MM.1S (cell line): ENCODE data around the gene CLEC1A.

Source experiments
- DNase-seq: peaks from one replicate; pipeline ENCODE4 v3.0.0-alpha.2; 2015
- H2AFZ ChIP-seq: fragments of 300-600 bp; sonication (generic); 2 replicates; pipeline ENCODE4 v1.6.0; 2016; ENCODE audit warnings: antibody characterized with exemption, low read length
- H3F3A ChIP-seq: fragments of 300-600 bp; sonication (generic); 2 replicates; pipeline ENCODE4 v1.6.1; 2016; ENCODE audit warnings: mild to moderate bottlenecking, antibody characterized with exemption, low read length, moderate library complexity, mixed read lengths; ENCODE audit not compliant: insufficient read depth
- H3K27ac ChIP-seq: fragments of 300-600 bp; sonication (generic); 2 replicates; pipeline ENCODE4 v1.5.1; 2016; ENCODE audit warnings: mild to moderate bottlenecking, low read length
- H3K27me3 ChIP-seq: fragments of 300-600 bp; sonication (generic); replicated peaks from 2 replicates; pipeline ENCODE4 v1.6.0; 2016; ENCODE audit warnings: low read length; ENCODE audit not compliant: insufficient read depth
- H3K36me3 ChIP-seq: fragments of 300-600 bp; sonication (generic); replicated peaks from 2 replicates; pipeline ENCODE4 v1.6.1; 2016; ENCODE audit warnings: mild to moderate bottlenecking, low read length, mixed read lengths; ENCODE audit not compliant: insufficient read depth
- H3K4me1 ChIP-seq: fragments of 300-600 bp; sonication (generic); 2 replicates; pipeline ENCODE4 v1.6.1; 2016; ENCODE audit warnings: low read length, mixed read lengths
- H3K4me2 ChIP-seq: fragments of 300-600 bp; sonication (generic); 2 replicates; pipeline ENCODE4 v1.6.0; 2016; ENCODE audit warnings: low read depth, low read length
- H3K4me3 ChIP-seq: fragments of 300-600 bp; sonication (generic); 2 replicates; pipeline ENCODE4 v1.5.1; 2016; ENCODE audit warnings: low read length, mixed read lengths
- H3K79me2 ChIP-seq: fragments of 300-600 bp; sonication (generic); 2 replicates; pipeline ENCODE4 v1.6.1; 2016; ENCODE audit warnings: mixed run types, low read length, mixed read lengths
- H3K9ac ChIP-seq: fragments of 300-600 bp; sonication (generic); 2 replicates; pipeline ENCODE4 v1.6.1; 2016; ENCODE audit warnings: low read length, mixed read lengths
- H3K9me2 ChIP-seq: fragments of 300-600 bp; sonication (generic); replicated peaks from 2 replicates; pipeline ENCODE4 v1.6.1; 2016; ENCODE audit warnings: mild to moderate bottlenecking, low read length, mixed read lengths; ENCODE audit not compliant: insufficient read depth
- H3K9me3 ChIP-seq: fragments of 300-600 bp; sonication (generic); replicated peaks from 2 replicates; pipeline ENCODE4 v1.6.1; 2016; ENCODE audit warnings: mild to moderate bottlenecking, low read length, mixed read lengths; ENCODE audit not compliant: insufficient read depth
- H4K20me1 ChIP-seq: fragments of 300-600 bp; sonication (generic); 2 replicates; pipeline ENCODE4 v1.6.1; 2016; ENCODE audit warnings: mild to moderate bottlenecking, low read length, moderate library complexity, mixed read lengths; ENCODE audit not compliant: insufficient read depth
- CTCF ChIP-seq: fragments of 300-600 bp; sonication (generic); IDR thresholded peaks from 2 replicates; pipeline ENCODE4 v1.5.1; 2016; ENCODE audit warnings: antibody characterized with exemption, low read length, mixed read lengths
- EZH2 ChIP-seq: fragments of 300-600 bp; sonication (generic); optimal IDR thresholded peaks from 2 replicates; pipeline ENCODE3; 2017; ENCODE audit warnings: low read depth, mild to moderate bottlenecking, antibody characterized with exemption, low read length, mixed read lengths
- EZH2phosphoT487 ChIP-seq: fragments of 300-600 bp; sonication (generic); IDR thresholded peaks from 2 replicates; pipeline ENCODE4 v1.6.1; 2018; ENCODE audit warnings: antibody characterized with exemption, low read length

Gene CLEC1A

GRCh38 chr12:10098791-10099190, at the start of gene CLEC1A:
TSS of gene CLEC1A (minus strand) at chr12:10098985. CDS start at chr12:10098922, 63 bp downstream.
- no peak within 1 kb of the TSS for H3K4me2 ChIP-seq
- H3K9me3 ChIP-seq, result no peaks in the 10 kb centered on the region
- H3K4me1 ChIP-seq, result peaks cover 25% of the 10 kb centered on the region
- H3K36me3 ChIP-seq, result no peaks in the 10 kb centered on the region
- no peaks in the 10 kb centered on the region for H3K9me2 ChIP-seq
- H3K27ac ChIP-seq, result no peak within 1 kb of the TSS
- H3F3A ChIP-seq, result peaks cover 9% of the 10 kb centered on the region; the same call in 1 of the 2 replicates
- no peak for TF ChIP-seq EZH2phosphoT487
- TF ChIP-seq EZH2, result no peak
- no peak for TF ChIP-seq CTCF
- no peaks in the 10 kb centered on the region for H4K20me1 ChIP-seq
- DNase-seq, result no peak
- no peaks in the 10 kb centered on the region for H3K27me3 ChIP-seq
- H3K4me3 ChIP-seq, result no peak within 1 kb of the TSS
- H3K9ac ChIP-seq, result no peak within 1 kb of the TSS
- H2AFZ ChIP-seq, result no peak within 1 kb of the TSS
- H3K79me2 ChIP-seq, result no peaks in the 10 kb centered on the region

GRCh38 chr12:10147714-10148403, 49.1 kb upstream of the CLEC1A start:
- Histone ChIP-seq H3K27me3 (no peaks in the 10 kb centered on the region), H3K9me3 (no peaks in the 10 kb centered on the region), H3K4me2 (peak overlapping the region; percentile 33; the same call in 1 of the 2 replicates), H4K20me1 (no peaks in the 10 kb centered on the region), H3K36me3 (no peaks in the 10 kb centered on the region), H3K4me1 (peaks cover 39% of the 10 kb centered on the region), H3K4me3 (no peak overlapping the region), H2AFZ (0 out of 2 replicates have a peak overlapping the region, but pooled peaks have one; percentile 1), H3K27ac (peak overlapping the region; percentile 92), H3F3A (peaks cover 29% of the 10 kb centered on the region), H3K9me2 (no peaks in the 10 kb centered on the region), H3K9ac (peak overlapping the region; percentile 35), H3K79me2 (no peaks in the 10 kb centered on the region)
- TF ChIP-seq CTCF (no peak), EZH2 (no peak), EZH2phosphoT487 (no peak)
- peak; percentile 84 for DNase-seq

GRCh38 chr12:10142976-10143589, 44.3 kb upstream of the CLEC1A start:
- no peak for TF ChIP-seq EZH2
- no peak for TF ChIP-seq EZH2phosphoT487
- no peak for TF ChIP-seq CTCF
- no peaks in the 10 kb centered on the region for H4K20me1 ChIP-seq
- peak overlapping the region; percentile 67 for H3K27ac ChIP-seq
- H3K79me2 ChIP-seq, result no peaks in the 10 kb centered on the region
- H2AFZ ChIP-seq, result no peak overlapping the region
- peaks cover 22% of the 10 kb centered on the region for H3F3A ChIP-seq
- no peaks in the 10 kb centered on the region for H3K27me3 ChIP-seq
- no peak overlapping the region for H3K4me3 ChIP-seq
- DNase-seq, result peak; percentile 73
- no peaks in the 10 kb centered on the region for H3K36me3 ChIP-seq
- no peaks in the 10 kb centered on the region for H3K9me3 ChIP-seq
- H3K4me2 ChIP-seq, result peak overlapping the region; percentile 47
- peaks cover 48% of the 10 kb centered on the region for H3K4me1 ChIP-seq
- H3K9ac ChIP-seq, result peak overlapping the region; percentile 15; the same call in 1 of the 2 replicates
- no peaks in the 10 kb centered on the region for H3K9me2 ChIP-seq
